Umbilical cord (tissue), 2 donors: ENCODE results near the gene HDAC4. TPM values are rescaled to one million over a fixed set of nuclear protein-coding genes. Genes with fewer than 3 reads are reported as not detected.

ENCODE experiments used
- DNase-seq: peaks from one replicate; pipeline ENCODE4 v3.0.0-alpha.2; 2015; ENCODE audit warnings: low spot score
- total RNA-seq: library from RNA; depleted of rRNA; stranded (reverse); fragments of >200 nt; gene quantifications from one replicate; pipeline ENCODE4 v1.2.3, GENCODE V29; 2014; ENCODE audit warnings: low replicate concordance; ENCODE audit not compliant: insufficient read depth

The HDAC4 gene
- total RNA-seq, 1 donor from 2014 or later, result 99.4 TPM

DNA sequence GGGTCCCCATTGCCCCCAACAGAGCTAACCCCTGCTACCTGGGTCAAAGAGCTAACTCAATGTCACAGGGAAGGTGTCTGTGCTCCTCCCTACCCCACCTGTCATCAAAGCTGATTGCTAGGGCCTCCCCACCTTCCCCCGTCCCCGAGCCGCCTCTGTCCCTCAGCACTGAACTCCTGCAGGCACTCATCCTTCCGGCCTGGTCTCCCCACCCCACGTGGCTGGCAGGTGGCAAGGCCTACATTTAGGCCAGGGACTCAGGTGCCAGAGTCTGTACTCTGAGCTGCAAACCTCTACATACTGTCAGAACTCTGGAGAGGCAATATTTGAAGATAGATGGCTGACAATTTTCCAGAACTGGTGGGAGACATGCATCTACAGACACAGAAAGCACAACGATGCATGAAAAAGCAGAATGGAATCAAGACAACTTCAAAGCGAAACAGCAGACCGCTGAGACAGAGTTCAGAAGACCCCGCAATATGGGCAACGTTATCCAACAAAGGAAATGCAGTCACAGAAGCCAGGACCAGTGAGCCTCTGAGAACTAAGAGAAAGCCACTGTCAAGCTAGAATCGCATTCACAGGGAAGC lies 195.8 kb downstream of the HDAC4 start:
- DNase-seq, result no peak

GRCh38 chr2:239204136-239204875 lies 196.5 kb downstream of the HDAC4 start:
- DNase-seq, result no peak

DNA sequence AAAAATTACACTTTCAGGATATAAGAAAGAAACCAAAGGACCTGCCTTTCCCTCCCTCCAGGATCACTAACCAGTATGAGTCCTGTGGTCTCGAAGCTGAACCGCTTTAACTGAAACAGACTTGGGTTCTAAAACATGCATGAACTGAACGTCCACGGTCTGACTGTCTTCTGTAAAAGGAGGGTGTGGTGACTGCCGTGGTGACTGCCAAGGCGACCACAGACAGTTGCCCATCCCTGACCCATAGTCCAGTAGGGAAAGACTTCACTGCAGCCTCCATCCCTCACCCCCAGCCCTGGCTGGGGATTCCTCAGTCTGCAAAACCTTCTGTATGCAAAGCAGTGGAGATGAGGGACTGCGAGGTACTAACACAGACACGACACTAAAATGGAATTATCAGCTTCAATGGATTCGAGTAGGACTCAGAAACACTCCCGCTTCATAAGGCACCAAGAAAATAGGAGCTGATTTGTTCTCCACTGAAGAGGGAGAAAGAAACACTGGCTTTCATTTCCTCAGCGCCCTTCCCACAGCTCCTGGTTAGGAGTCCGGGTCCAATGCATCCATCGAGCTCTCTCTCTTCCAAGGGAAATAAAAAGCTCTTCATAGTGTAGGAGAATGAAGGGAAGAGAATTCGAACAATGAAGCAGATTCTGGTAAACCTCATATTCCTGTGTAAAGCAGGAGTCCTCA lies 197.2 kb downstream of the HDAC4 start:
- no peak for DNase-seq

DNA sequence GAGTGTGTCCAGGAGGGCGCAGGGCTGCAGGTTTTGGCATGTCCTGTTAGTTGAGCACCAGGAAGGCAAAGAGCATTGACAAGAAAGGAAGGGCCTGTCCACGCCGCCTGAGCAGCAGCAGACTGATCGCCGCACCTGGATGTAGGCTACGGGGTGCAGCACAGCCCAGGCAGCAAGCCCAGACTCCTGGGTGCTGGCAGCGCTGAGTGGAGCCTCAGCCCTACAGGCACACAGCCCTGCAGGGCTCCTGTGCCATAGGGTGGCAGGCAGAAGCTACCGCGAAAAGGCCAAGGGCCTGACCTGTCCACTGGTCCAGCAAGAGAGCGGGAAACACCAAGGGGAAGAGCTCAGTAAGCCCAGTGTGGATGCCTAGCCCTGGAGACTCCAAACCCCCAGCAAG lies 198.0 kb downstream of the HDAC4 start:
- DNase-seq, result no peak

- DNase-seq, result no peak
These were observed 198.5 kb downstream of the HDAC4 start for GRCh38 chr2:239202343-239202742.

- DNase-seq, result no peak
These were observed 198.9 kb downstream of the HDAC4 start for GRCh38 chr2:239201884-239202283.

DNA sequence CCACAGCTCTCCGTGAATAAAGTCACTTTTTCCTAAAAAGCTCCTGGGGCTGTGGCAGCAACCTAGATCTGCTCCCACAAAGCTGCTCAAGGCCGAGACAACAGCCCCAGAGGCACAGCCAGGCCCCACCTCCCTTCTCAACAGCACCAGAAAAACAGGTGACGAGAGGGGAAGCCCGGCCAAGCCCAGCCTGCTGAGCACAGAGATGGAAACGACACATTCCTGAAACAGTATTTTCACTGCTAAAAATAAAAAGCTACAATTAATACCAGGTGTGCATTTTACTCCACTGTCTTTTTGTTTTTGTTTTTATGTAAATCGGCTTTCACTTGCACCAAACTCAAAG lies 199.3 kb downstream of the HDAC4 start:
- no peak for DNase-seq

- DNase-seq, result no peak
These were observed 199.9 kb downstream of the HDAC4 start for GRCh38 chr2:239200646-239201530.

DNA sequence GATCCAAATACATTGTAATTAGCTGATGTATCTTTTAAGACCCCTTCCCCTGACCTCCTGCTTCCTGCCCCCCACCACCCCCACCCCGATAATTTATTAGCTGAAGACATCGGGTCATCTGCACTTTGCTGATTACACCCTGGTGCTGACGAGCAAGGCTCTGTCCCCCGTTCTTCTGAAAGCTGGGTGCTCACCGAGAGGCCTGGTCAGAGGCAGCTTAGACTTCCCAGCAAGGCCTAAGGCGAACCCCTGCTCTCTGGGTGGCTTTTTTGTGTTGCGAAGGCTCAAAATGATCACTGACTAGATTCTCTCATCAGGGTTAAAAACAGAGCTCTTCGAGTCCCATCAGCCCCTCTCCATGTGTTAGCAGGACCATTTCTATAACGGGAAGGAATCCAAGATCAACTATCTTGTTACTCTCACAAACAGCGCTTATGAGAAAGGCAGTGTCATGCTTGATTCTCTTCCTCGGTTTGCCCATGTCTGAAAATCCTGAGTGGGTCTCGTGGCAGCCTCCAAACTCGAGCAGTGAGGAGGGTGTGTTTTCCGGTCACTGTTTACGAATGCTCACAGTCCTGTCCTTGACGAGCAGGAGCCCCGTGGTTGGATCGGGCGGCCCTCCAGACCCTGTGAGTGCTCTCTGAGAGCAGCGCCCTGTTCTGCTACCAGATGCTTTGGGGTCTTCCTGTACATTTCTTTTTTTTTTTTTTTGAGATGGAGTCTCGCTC lies 201.6 kb downstream of the HDAC4 start:
- DNase-seq, result no peak

DNA sequence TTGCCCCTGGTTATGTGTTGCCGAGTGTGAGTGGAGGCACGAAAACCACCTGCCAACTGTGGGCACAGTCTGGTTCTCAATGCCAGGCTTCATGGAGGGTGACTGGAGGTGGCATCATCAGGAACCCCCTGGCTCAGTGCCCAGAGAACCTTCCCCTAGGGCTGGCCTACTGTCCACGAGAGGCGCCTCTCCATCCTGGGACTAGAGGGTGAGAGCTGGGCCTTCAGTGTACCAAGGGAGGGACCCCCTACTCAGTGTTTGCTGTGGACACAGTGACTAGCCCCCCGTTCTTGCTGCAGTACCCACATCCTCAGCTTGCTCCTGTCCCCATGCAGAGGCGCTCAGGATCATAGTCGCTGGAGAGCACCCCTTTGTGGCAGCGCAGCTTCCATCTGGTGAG lies 202.6 kb downstream of the HDAC4 start:
- DNase-seq, result no peak

DNA sequence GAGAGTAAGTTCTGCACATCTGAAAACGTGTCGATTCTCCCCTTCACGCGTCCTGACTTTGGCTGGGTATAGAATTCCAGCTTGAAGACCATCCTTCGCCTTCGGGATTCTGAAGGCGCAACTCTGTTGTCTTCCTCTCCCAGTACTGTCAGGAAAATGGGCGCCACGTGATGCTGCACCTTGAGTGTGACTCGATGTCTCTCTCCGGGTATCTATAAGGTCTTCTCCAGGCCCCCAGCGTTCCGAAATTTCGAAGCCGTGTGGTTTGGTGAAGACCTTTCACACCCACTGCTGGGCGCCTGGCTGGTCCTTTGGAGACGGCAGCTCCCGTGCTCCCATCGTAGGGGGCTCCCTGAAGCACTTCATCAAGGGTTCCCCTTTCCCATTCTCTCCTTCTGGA lies 203.7 kb downstream of the HDAC4 start:
- DNase-seq, result no peak

DNA sequence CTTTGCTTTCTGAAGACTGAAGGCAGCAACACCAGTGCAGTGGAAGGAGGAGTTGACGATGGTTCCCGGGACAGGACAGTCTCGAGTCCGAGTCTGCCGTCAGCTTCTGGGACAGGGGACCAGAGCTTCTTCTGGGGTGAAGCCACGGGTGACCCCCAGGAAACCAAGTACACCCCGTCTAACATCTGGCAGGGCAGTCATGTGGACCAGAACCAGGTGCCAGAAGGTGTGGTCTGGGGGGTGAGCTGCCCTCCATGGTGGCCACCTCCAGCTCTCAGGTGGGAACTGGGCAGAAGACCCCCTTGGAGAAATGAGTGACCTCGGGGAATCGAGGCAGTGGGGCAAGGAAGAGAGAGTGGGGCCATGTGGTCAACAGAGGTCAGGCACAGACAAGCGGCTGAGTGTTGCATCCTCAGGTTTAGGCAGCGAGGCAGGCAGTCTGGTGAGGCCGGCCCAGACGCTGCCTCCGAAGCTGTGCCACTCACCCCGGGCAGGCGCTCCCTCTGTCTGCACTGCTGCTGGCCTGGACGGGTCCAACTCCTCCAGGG lies 204.3 kb downstream of the HDAC4 start:
- no peak for DNase-seq

GRCh38 chr2:239195992-239196391 lies 204.8 kb downstream of the HDAC4 start:
- DNase-seq, result no peak

- no peak for DNase-seq
These were observed 205.4 kb downstream of the HDAC4 start for GRCh38 chr2:239195318-239195871.

DNA sequence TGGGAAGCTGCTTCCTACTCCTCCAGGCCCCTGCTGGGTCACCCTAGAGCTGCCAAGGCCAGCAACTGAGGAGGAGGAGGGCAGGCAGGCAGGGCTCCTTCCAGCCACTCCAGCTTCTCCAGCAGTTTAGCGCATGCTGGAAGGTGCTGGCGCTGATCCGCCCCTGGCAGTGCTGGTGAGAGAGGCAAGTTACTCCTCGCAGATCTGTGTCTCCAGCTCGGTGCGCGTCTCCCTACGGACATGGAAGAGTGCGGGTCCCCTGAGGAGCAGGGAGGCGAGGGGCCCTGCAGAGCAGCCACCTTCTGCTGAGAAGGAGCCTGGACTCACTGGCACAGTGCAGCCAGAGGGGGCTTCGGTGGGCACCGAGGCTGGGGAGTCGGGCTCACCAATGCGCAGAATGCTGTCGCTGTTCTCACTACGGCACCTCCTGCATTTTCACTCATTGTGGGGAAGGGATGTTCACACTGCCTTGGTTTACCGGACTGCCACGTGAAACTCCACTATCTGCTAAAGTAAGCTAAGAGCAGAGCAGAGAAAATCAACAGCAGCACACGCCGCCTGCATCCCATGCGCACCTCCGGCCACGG lies 206.0 kb downstream of the HDAC4 start:
- DNase-seq, result no peak

- DNase-seq, result no peak
These were observed 206.7 kb downstream of the HDAC4 start for GRCh38 chr2:239193925-239194677.

- DNase-seq, result no peak
These were observed 207.4 kb downstream of the HDAC4 start for GRCh38 chr2:239193401-239193811.

DNA sequence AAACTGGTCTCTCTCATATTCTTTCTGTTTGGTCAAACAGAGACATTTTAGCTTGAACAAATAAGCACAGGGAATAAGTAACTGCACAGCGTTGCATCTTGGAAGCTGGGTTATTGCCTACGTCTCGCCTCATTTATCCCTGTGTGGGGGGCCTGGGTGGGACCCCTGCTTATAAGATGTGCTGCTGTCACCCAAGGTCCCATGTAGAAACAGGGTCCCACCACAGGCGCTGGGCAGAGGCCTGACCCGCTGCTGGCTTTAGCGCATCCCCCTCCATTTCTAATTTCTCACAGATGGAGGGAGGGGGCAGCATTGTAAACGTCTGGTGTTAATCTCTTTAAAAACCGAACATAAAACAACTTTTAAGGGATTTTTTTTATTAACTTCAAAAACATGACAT lies 207.8 kb downstream of the HDAC4 start:
- no peak for DNase-seq

DNA sequence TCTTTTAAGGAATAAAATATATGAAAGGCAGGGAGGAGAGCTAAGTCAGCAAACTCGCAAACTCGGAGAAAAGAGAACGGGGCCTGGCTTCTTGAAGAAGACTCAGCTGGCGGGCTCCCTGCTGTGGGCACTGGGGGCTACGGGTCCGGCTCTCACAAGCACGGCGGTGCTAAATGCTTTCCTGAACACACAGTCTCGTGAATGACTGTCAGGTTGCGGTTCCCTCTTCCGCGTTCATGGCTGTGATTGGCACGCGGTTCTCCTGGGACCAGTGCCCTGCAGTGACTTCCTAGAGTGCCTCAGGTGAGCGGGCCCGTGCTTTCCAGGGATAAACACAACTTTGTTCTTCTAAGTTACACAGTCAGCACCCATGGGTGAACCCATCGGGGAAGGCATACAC lies 208.4 kb downstream of the HDAC4 start:
- DNase-seq, result no peak
